Jurkat, Clone E6-1 (cell line): ENCODE results near the gene SNRPA. TPM values are rescaled to one million over a fixed set of nuclear protein-coding genes. Genes with fewer than 3 reads are reported as not detected.

Source experiments
- DNase-seq: peaks from one replicate; pipeline ENCODE4 v3.0.0-alpha.2; 2011; ENCODE audit warnings: low read depth, low spot score
- H3K4me3 ChIP-seq: 2 replicates; pipeline ENCODE4 v1.5.1; 2011; ENCODE audit warnings: mild to moderate bottlenecking, low read length, control low read depth, moderate library complexity
- polyA plus RNA-seq: library from polyadenylated mRNA; unstranded; fragments of >200 nt; gene quantifications from one replicate; pipeline ENCODE4 v1.2.1, GENCODE V29; 2012; ENCODE audit warnings: missing spikeins; ENCODE audit not compliant: insufficient read length, insufficient read depth

Gene SNRPA
- 297 TPM for polyA plus RNA-seq

GRCh38 chr19:40750874-40751537, at the start of gene SNRPA:
SNRPA (plus strand) TSS chr19:40751203; CDS start chr19:40751409, 206 bp downstream.
- peak within 1 kb of the TSS; percentile 85 for H3K4me3 ChIP-seq
- peak; percentile 98 for DNase-seq

- no peak for DNase-seq
- no peak overlapping the region for H3K4me3 ChIP-seq
These were observed 49.2 kb upstream of the SNRPA start for GRCh38 chr19:40701758-40702157.

- no peak overlapping the region for H3K4me3 ChIP-seq
- DNase-seq: no peak
These were observed 48.5 kb upstream of the SNRPA start for GRCh38 chr19:40702337-40703012.

- no peak overlapping the region for H3K4me3 ChIP-seq
- no peak for DNase-seq
These were observed 47.8 kb upstream of the SNRPA start for GRCh38 chr19:40703029-40703755.

- H3K4me3 ChIP-seq: no peak overlapping the region
- DNase-seq: no peak
These were observed 46.3 kb upstream of the SNRPA start for GRCh38 chr19:40704491-40705361.

GRCh38 chr19:40705362-40705651, 45.7 kb upstream of the SNRPA start:
- no peak overlapping the region for H3K4me3 ChIP-seq
- no peak for DNase-seq

- no peak for DNase-seq
- H3K4me3 ChIP-seq: no peak overlapping the region
These were observed 44.9 kb upstream of the SNRPA start for GRCh38 chr19:40705950-40706619.

GRCh38 chr19:40707615-40708014, 43.4 kb upstream of the SNRPA start:
- DNase-seq: no peak
- no peak overlapping the region for H3K4me3 ChIP-seq

- no peak overlapping the region for H3K4me3 ChIP-seq
- no peak for DNase-seq
These were observed 41.2 kb upstream of the SNRPA start for GRCh38 chr19:40709817-40710216.

- no peak overlapping the region; the same call in 1 of the 2 replicates for H3K4me3 ChIP-seq
- DNase-seq: no peak
These were observed 37.1 kb upstream of the SNRPA start for GRCh38 chr19:40713939-40714338.

GRCh38 chr19:40714441-40715299, 36.3 kb upstream of the SNRPA start:
- peak overlapping the region; percentile 89 for H3K4me3 ChIP-seq
- DNase-seq: peak; percentile 91

GRCh38 chr19:40716031-40716481, 34.9 kb upstream of the SNRPA start:
- peak; percentile 28 for DNase-seq
- H3K4me3 ChIP-seq: peak overlapping the region; percentile 89

GRCh38 chr19:40716482-40717324, 34.3 kb upstream of the SNRPA start, which contains the start of the genes COQ8B and ITPKC:
COQ8B (minus strand) TSS chr19:40716886; CDS start chr19:40714632, 2,254 bp downstream.
ITPKC (plus strand) TSS chr19:40717112; CDS start chr19:40717136, 24 bp downstream.
- DNase-seq: peak; percentile 92
- H3K4me3 ChIP-seq: peak within 1 kb of the TSS; percentile 89

- no peak for DNase-seq
- H3K4me3 ChIP-seq: peak overlapping the region; percentile 89
These were observed 33.6 kb upstream of the SNRPA start for GRCh38 chr19:40717325-40717879.

- DNase-seq: no peak
- H3K4me3 ChIP-seq: peak overlapping the region; percentile 89
These were observed 32.9 kb upstream of the SNRPA start for GRCh38 chr19:40717880-40718773.
